ENCODE measurements around the gene TCF25. TPM values are rescaled to one million over a fixed set of nuclear protein-coding genes. Genes with fewer than 3 reads are reported as not detected.
"Not testable (repeated sequence)": the region's sequence is repeated elsewhere in the genome, so short reads cannot be mapped to it uniquely, and the experiment has no call there.

Gene TCF25, protein sequence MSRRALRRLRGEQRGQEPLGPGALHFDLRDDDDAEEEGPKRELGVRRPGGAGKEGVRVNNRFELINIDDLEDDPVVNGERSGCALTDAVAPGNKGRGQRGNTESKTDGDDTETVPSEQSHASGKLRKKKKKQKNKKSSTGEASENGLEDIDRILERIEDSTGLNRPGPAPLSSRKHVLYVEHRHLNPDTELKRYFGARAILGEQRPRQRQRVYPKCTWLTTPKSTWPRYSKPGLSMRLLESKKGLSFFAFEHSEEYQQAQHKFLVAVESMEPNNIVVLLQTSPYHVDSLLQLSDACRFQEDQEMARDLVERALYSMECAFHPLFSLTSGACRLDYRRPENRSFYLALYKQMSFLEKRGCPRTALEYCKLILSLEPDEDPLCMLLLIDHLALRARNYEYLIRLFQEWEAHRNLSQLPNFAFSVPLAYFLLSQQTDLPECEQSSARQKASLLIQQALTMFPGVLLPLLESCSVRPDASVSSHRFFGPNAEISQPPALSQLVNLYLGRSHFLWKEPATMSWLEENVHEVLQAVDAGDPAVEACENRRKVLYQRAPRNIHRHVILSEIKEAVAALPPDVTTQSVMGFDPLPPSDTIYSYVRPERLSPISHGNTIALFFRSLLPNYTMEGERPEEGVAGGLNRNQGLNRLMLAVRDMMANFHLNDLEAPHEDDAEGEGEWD
- 100 to 1,000 TPM; 218 to 243 TPM for total RNA-seq

GRCh38 chr16:89873109-89873971 is at the start of gene TCF25:
Gene TCF25 (plus strand): TSS chr16:89873592. CDS start chr16:89873668, 76 bp downstream.
- H3K4me3 Mint-ChIP-seq = peak within 1 kb of the TSS; percentile 96
- POLR2A ChIA-PET = interaction anchor here (0.5 to 2.5 kb wide), 41 partner anchors 9 to 422 kb away, joined by 3 to 44 read pairs (median 4); partner anchors contain the start of genes CDK10, DBNDD1, FANCA and MC1R
- H3K4me1 Mint-ChIP-seq = peaks cover 7% of the 10 kb centered on the region
- H3K27me3 Mint-ChIP-seq = no peaks in the 10 kb centered on the region
- peak; percentile 88 for DNase-seq
- peaks cover 3% of the 10 kb centered on the region for H3K9me3 Mint-ChIP-seq
- peaks cover 25% of the 10 kb centered on the region for H3K36me3 Mint-ChIP-seq
- peak; percentile 66 for ATAC-seq (ENCODE audit: low read depth)
- H3K27ac Mint-ChIP-seq = peak within 1 kb of the TSS; percentile 99

DNA sequence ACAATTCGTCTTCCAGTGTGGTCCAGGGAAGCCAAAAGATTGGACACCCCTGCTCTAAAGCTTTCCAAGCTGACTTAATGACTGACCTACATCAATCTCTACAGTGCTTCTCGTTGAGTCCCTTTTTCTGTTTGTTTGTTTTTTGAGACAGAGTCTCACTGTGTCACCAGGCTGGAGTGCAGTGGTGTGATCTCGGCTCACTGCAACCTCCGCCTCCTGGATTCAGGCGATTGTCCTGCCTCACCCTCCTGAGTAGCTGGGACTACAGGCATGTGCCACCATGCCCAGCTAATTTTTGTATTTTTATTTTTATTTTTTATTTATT is 49.6 kb upstream of the TCF25 start:
- not testable (repeated sequence) for H3K27ac Mint-ChIP-seq; DNase-seq; H3K36me3 Mint-ChIP-seq; ATAC-seq (ENCODE audit: low read depth); H3K4me1 Mint-ChIP-seq; H3K9me3 Mint-ChIP-seq; H3K4me3 Mint-ChIP-seq
- POLR2A ChIA-PET = interaction anchor here (1.0 kb wide), 1 partner anchor 14 kb away, joined by 3 read pairs; no protein-coding TSS in a partner anchor
- peaks cover 15% of the 10 kb centered on the region for H3K27me3 Mint-ChIP-seq

DNA sequence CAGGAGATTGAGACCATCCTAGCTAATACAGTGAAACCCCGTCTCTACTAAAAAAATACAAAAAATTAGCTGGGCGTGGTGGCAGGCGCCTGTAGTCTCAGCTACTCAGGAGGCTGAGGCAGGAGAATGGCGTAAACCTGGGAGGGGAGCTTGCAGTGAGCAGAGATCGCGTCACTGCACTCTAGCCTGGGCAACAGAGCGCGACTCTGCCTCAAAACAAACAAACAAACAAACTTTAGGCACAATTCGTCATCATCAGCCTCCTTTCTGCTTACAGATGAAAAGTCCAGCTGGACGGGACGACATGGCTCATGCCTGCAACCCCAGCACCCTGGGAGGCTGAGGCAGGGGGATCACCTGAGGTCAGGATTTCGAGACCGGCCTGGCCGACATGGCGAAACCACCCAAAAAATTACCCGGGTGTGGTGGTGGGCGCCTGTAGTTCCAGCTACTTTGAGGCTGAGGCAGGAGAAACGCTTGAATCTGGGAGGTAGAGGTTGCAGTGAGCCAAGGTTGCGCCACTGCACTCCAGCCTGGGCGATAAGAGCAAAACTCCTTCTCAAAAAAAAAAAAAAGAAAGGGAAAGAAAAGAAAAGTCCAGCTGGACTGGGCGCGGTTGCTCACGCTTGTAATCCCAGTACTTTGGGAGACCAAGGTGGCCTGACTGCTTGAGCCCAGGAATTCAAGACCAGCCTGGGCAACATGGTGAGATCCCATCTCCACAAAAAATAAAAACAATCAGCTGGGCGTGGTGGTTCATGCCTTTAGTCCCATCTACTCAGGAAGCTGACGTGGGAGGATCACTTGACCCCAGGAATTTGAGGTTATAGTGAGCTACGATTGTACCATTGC is 46.6 kb upstream of the TCF25 start:
- DNase-seq (no peak), ATAC-seq (ENCODE audit: low read depth) (no peak)
- POLR2A ChIA-PET = interaction anchor here (1.5 kb wide), 1 partner anchor 11 kb away, joined by 4 read pairs; no protein-coding TSS in a partner anchor
- Mint-ChIP-seq H3K4me1 (peaks cover 3% of the 10 kb centered on the region), H3K9me3 (no peaks in the 10 kb centered on the region), H3K36me3 (no peaks in the 10 kb centered on the region), H3K27me3 (peaks cover 33% of the 10 kb centered on the region), H3K27ac (no peak overlapping the region), H3K4me3 (no peak overlapping the region)

DNA sequence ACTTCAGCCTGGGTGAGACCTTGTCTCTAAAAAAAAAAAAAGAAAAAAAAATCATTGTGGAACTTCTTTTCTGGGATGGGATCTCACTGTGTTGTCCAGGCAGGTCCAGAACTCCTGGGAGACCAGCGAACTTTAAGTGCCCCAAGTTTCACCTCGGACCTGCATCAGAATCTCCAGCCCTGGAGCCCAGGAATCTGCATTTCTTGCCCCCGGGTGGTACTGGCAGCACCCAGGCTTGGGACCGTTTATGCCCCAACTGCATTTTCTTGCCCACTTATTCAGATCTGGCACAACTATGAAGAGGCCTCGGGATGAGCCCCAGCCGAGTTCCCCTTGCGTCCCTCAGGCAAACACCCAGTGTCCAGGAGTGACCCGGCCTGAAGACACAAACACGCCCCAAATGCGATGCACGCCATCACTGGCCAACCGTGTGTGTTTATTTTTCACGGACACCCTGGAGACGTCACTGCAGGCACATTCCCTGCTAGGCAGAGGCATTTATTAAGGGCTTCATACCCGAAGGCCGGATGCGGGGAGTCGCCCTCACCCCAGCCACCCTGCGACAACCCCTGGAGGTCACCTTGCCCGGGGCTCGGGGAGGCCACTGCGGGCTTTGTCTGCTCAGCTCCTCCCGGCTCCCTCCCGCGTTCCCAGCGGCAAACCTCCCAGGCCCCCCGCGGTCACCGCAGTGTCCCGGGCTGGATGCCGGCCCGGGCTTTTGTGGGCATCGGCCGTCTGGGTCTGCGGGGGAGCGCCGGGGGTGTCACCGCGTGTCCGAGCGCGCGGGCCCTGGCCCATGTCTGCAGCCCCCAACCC is 45.8 kb upstream of the TCF25 start:
- POLR2A ChIA-PET = interaction anchor here (1.1 kb wide), 1 partner anchor 10 kb away, joined by 5 read pairs; no protein-coding TSS in a partner anchor
- ATAC-seq (ENCODE audit: low read depth) = no peak
- peaks cover 35% of the 10 kb centered on the region for H3K27me3 Mint-ChIP-seq
- peaks cover 3% of the 10 kb centered on the region for H3K4me1 Mint-ChIP-seq
- no peak for DNase-seq
- no peak overlapping the region for H3K27ac Mint-ChIP-seq
- H3K4me3 Mint-ChIP-seq = peak overlapping the region; percentile 37
- no peaks in the 10 kb centered on the region for H3K9me3 Mint-ChIP-seq
- no peaks in the 10 kb centered on the region for H3K36me3 Mint-ChIP-seq

- POLR2A ChIA-PET = interaction anchor here (1.1 kb wide), 1 partner anchor 10 kb away, joined by 5 read pairs; no protein-coding TSS in a partner anchor
- DNase-seq = peak; percentile 84
- Mint-ChIP-seq H3K4me3 (peak within 1 kb of the TSS; percentile 47), H3K4me1 (peaks cover 3% of the 10 kb centered on the region), H3K9me3 (no peaks in the 10 kb centered on the region), H3K36me3 (no peaks in the 10 kb centered on the region), H3K27me3 (peaks cover 35% of the 10 kb centered on the region), H3K27ac (no peak within 1 kb of the TSS)
- ATAC-seq (ENCODE audit: low read depth) = peak; percentile 97
Observed at GRCh38 chr16:89828199-89828869, 45.1 kb upstream of the TCF25 start, which contains the start of gene SPIRE2. Gene SPIRE2 (plus strand): TSS chr16:89828475. CDS start chr16:89828551, 76 bp downstream.

DNA sequence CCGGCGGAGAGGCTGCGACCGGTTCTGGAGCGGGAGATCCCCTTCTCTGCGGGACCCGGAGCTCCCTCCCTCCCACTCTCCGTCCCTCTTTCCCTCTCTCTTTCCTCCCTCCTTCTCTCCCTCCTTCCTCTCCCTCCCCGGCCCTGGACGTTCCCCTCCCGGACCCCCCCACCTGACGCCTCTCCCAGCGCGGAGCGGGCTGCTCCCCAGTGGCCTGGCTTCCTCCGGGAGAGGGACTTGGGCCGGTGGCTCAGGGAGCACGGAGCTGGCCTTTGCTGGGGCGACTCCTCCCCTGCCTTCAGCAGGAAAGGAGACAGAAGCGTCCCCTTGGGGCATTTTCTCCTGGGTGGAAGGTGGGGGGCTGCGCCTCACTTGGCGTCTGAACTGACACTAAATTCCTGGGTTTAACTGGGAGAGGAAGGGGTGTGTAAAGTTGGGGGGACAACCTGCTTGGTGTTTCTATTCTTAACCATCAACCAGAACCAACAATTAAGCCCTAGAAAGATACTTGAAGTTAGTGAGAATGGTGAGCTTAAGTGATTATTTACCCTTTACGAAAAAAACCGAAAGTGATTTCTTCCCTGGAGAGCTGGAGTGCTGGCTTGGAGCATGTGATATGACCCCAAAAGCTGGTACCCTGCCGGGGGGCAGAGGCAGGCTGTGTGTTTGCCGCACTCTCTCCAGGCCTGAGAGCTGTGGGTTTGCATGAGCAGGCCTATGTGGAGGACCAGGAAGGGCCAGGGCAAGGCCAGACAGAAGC is 44.3 kb upstream of the TCF25 start:
- POLR2A ChIA-PET = interaction anchor here (1.1 kb wide), 1 partner anchor 9 kb away, joined by 5 read pairs; no protein-coding TSS in a partner anchor
- Mint-ChIP-seq H3K4me3 (peak overlapping the region; percentile 47), H3K27me3 (peaks cover 35% of the 10 kb centered on the region), H3K27ac (no peak overlapping the region), H3K4me1 (peaks cover 3% of the 10 kb centered on the region), H3K36me3 (no peaks in the 10 kb centered on the region), H3K9me3 (peaks cover 2% of the 10 kb centered on the region)
- DNase-seq = no peak
- ATAC-seq (ENCODE audit: low read depth) = no peak

- POLR2A ChIA-PET = no interaction called here
- peaks cover 7% of the 10 kb centered on the region for H3K9me3 Mint-ChIP-seq
- peaks cover 35% of the 10 kb centered on the region for H3K27me3 Mint-ChIP-seq
- H3K4me1 Mint-ChIP-seq = peaks cover 3% of the 10 kb centered on the region
- ATAC-seq (ENCODE audit: low read depth) = no peak
- no peaks in the 10 kb centered on the region for H3K36me3 Mint-ChIP-seq
- no peak for DNase-seq
- no peak overlapping the region for H3K4me3 Mint-ChIP-seq
- H3K27ac Mint-ChIP-seq = no peak overlapping the region
Observed at GRCh38 chr16:89829630-89830437, 43.6 kb upstream of the TCF25 start.

DNA sequence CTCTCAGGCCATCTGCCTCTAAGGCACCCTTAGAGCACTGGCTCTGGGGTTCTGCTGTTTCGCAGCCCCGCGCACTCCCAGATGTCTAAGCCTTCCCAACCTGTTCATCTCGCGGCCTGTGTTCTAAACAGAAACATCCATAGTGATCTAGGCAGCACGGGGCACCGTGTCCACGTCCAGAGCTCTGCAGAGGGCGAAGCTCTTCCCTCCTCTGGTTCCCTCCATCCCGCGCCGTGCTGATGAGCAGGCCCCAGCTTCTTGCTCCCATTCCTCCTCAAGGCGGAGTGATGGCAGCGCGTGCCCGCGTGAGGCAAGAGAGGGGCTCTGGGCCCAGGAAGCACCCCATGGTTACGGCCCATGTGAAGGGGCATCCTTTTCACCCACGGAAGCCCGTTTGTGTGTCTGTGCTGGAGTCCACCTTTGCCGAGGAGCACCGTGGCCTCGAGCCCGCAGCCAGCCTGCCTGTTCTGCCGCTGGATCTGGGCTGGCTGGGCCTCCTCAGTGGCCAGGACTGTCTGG is 41.5 kb upstream of the TCF25 start:
- ATAC-seq (ENCODE audit: low read depth) = no peak
- peaks cover 33% of the 10 kb centered on the region for H3K27me3 Mint-ChIP-seq
- H3K27ac Mint-ChIP-seq = no peak overlapping the region
- no peak for DNase-seq
- H3K36me3 Mint-ChIP-seq = no peaks in the 10 kb centered on the region
- peaks cover 14% of the 10 kb centered on the region for H3K9me3 Mint-ChIP-seq
- peaks cover 3% of the 10 kb centered on the region for H3K4me1 Mint-ChIP-seq
- no peak overlapping the region for H3K4me3 Mint-ChIP-seq
- POLR2A ChIA-PET = no interaction called here

DNA sequence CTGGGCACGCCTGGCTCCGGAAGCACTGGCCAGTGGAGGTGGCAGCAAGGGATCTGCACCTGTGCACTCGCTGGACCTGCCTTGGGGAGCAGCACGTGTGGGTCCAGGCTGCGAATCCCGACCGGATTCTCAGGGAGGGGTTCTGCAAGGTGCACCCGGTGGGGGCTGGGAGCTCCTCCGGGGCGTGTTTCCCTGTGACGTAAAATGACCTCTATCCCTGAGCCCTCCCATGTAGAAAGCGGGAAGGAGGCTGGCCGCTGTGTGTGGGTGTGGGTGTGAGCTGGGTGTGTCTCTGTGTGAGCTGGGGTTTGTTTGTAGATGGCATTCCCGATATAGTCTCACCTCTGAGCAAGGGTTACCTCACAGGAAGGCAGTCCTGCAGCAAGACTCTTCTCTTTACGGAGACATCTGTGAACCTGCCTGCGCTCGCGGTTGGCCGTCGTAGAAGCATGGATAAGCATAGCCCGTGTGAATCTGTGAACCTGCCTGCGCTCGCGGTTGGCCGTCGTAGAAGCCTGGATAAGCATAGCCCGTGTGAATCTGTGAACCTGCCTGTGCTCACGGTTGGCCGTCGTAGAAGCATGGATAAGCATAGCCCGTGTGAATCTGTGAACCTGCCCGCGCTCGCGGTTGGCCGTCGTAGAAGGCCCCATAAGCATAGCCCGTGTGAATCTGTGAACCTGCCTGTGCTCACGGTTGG is 39.6 kb upstream of the TCF25 start:
- not testable (repeated sequence) for H3K36me3 Mint-ChIP-seq; H3K4me3 Mint-ChIP-seq; ATAC-seq (ENCODE audit: low read depth); DNase-seq; H3K27ac Mint-ChIP-seq
- H3K27me3 Mint-ChIP-seq = peaks cover 24% of the 10 kb centered on the region
- POLR2A ChIA-PET = interaction anchor here (0.5 kb wide), 1 partner anchor 48 kb away, joined by 3 read pairs; no protein-coding TSS in a partner anchor
- peaks cover 15% of the 10 kb centered on the region for H3K4me1 Mint-ChIP-seq
- peaks cover 14% of the 10 kb centered on the region for H3K9me3 Mint-ChIP-seq

Measured in activated naive CD8-positive, alpha-beta T cell treated with anti-CD3 and anti-CD28 coated beads, Interleukin-2, amount 10 ng/mL, durations not matched to agents 7 days and 5 days (primary cell).